GM23338 (cell line): ENCODE results near the gene ECHDC3. TPM values are rescaled to one million over a fixed set of nuclear protein-coding genes. Genes with fewer than 3 reads are reported as not detected.

Source experiments
- CTCF ChIP-seq, 2 experiments: fragments of 200-600 bp in 1 of 2; sonication (generic) in 1 of 2; conservative IDR thresholded peaks; 2 replicates each; pipeline versions ENCODE4 v1.5.1 to v1.6.1; 2016 to 2017; ENCODE audit warnings: antibody characterized with exemption in 2 of 2, low read depth in 2 of 2, mild to moderate bottlenecking in 2 of 2, moderate library complexity in 1 of 2
- NANOG ChIP-seq: IDR thresholded peaks from 2 replicates; pipeline ENCODE4 v1.6.1; 2016; ENCODE audit warnings: antibody characterized with exemption, borderline replicate concordance
- polyA plus RNA-seq: library from polyadenylated mRNA; unstranded; fragments of >200 nt; fragmentation: Nextera tagmentation; extraction: Ambion mirVana; gene quantifications from 2 replicates; pipeline ENCODE4 v1.2.1, GENCODE V29; 2016
- total RNA-seq: library from RNA; depleted of rRNA; stranded (reverse); fragments of >200 nt; shearing (Covaris generic); gene quantifications from 2 replicates; pipeline ENCODE4 v1.2.3, GENCODE V29; 2014
- TF ChIP-seq, protein P1 (sequence below): fragments of 250-450 bp; sonication (Bioruptor Pico); IDR thresholded peaks from 2 replicates; pipeline ENCODE4 v1.5.0; 2020; ENCODE audit warnings: mild to moderate bottlenecking, moderate library complexity
- TF ChIP-seq, protein P2 (sequence below): IDR thresholded peaks from 2 replicates; pipeline ENCODE4 v1.6.1; 2016; ENCODE audit warnings: antibody characterized with exemption

ECHDC3 gene
- total and polyA plus RNA-seq, 2 experiments from 2014 or later = 16.3 to 50.1 TPM

DNA sequence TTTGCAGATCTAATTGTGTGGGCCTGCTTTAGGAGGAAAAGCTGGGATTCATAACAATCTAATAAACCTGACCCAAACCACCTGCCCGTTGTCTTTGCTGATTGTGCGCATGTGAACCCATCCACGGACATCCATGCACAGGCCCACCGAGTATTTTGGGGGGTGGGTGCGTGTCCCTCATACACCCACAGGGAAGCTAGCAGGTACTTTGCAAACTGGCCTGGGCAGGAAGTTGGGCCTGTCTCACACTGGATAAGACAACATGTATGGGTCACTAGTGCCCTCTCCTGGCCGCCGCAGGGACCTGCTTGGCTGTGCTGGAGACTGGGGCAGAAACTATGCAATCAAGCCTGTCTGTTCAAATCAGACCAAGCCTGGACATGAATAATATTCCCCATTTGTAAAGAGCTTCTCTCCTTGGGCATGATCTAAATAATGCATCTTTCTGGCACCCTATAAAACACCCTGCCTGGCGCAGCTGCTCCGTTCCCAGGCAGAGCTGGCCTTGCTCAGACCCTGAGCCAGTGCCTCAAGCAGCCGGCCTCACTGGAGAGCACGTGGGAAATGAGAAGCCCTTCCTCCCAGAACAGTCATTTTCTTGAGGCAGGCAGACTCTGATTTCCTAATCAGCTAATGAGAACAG lies 15.8 kb downstream of the ECHDC3 start (continued):
- TF ChIP-seq, protein P1, sequence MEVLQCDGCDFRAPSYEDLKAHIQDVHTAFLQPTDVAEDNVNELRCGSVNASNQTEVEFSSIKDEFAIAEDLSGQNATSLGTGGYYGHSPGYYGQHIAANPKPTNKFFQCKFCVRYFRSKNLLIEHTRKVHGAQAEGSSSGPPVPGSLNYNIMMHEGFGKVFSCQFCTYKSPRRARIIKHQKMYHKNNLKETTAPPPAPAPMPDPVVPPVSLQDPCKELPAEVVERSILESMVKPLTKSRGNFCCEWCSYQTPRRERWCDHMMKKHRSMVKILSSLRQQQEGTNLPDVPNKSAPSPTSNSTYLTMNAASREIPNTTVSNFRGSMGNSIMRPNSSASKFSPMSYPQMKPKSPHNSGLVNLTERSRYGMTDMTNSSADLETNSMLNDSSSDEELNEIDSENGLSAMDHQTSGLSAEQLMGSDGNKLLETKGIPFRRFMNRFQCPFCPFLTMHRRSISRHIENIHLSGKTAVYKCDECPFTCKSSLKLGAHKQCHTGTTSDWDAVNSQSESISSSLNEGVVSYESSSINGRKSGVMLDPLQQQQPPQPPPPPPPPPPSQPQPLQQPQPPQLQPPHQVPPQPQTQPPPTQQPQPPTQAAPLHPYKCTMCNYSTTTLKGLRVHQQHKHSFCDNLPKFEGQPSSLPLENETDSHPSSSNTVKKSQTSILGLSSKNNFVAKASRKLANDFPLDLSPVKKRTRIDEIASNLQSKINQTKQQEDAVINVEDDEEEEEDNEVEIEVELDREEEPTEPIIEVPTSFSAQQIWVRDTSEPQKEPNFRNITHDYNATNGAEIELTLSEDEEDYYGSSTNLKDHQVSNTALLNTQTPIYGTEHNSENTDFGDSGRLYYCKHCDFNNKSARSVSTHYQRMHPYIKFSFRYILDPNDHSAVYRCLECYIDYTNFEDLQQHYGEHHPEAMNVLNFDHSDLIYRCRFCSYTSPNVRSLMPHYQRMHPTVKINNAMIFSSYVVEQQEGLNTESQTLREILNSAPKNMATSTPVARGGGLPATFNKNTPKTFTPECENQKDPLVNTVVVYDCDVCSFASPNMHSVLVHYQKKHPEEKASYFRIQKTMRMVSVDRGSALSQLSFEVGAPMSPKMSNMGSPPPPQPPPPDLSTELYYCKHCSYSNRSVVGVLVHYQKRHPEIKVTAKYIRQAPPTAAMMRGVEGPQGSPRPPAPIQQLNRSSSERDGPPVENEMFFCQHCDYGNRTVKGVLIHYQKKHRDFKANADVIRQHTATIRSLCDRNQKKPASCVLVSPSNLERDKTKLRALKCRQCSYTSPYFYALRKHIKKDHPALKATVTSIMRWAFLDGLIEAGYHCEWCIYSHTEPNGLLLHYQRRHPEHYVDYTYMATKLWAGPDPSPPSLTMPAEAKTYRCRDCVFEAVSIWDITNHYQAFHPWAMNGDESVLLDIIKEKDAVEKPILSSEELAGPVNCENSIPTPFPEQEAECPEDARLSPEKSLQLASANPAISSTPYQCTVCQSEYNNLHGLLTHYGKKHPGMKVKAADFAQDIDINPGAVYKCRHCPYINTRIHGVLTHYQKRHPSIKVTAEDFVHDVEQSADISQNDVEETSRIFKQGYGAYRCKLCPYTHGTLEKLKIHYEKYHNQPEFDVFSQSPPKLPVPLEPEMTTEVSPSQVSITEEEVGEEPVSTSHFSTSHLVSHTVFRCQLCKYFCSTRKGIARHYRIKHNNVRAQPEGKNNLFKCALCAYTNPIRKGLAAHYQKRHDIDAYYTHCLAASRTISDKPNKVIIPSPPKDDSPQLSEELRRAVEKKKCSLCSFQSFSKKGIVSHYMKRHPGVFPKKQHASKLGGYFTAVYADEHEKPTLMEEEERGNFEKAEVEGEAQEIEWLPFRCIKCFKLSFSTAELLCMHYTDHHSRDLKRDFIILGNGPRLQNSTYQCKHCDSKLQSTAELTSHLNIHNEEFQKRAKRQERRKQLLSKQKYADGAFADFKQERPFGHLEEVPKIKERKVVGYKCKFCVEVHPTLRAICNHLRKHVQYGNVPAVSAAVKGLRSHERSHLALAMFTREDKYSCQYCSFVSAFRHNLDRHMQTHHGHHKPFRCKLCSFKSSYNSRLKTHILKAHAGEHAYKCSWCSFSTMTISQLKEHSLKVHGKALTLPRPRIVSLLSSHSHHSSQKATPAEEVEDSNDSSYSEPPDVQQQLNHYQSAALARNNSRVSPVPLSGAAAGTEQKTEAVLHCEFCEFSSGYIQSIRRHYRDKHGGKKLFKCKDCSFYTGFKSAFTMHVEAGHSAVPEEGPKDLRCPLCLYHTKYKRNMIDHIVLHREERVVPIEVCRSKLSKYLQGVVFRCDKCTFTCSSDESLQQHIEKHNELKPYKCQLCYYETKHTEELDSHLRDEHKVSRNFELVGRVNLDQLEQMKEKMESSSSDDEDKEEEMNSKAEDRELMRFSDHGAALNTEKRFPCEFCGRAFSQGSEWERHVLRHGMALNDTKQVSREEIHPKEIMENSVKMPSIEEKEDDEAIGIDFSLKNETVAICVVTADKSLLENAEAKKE (CRISPR knock-in tag) = no peak
- TF ChIP-seq NANOG (no peak), CTCF (conservative IDR thresholded peaks at IDR 0.05; ENCODE audit: low read depth in 2 of 2) (peak; percentile 95 to 98)
- TF ChIP-seq, protein P2, sequence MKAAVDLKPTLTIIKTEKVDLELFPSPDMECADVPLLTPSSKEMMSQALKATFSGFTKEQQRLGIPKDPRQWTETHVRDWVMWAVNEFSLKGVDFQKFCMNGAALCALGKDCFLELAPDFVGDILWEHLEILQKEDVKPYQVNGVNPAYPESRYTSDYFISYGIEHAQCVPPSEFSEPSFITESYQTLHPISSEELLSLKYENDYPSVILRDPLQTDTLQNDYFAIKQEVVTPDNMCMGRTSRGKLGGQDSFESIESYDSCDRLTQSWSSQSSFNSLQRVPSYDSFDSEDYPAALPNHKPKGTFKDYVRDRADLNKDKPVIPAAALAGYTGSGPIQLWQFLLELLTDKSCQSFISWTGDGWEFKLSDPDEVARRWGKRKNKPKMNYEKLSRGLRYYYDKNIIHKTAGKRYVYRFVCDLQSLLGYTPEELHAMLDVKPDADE = no peak
